H1 (cell line): ENCODE data around the gene UMAD1.

ENCODE experiments used
- CTCF ChIP-seq, 3 experiments: IDR thresholded peaks; 1 replicate in 2 of 3; 2 replicates in 1 of 3; pipeline versions ENCODE4 v1.5.1 to v1.6.1; 2011; ENCODE audit warnings: low read length in 3 of 3, mild to moderate bottlenecking in 3 of 3, inconsistent platforms in 2 of 3, low read depth in 1 of 3, moderate library complexity in 1 of 3; ENCODE audit not compliant: insufficient read depth in 1 of 3; ENCODE audit errors: control extremely low read depth in 1 of 3
- EZH2 ChIP-seq: fragments of 200-600 bp; sonication (generic); IDR thresholded peaks from 2 replicates; pipeline ENCODE4 v1.7.1; 2012; ENCODE audit warnings: low read depth, mild to moderate bottlenecking, moderate library complexity, low read length, inconsistent platforms; ENCODE audit not compliant: severe bottlenecking
- MAX ChIP-seq: IDR thresholded peaks from 2 replicates; pipeline ENCODE4 v1.6.1; 2012; ENCODE audit warnings: inconsistent platforms
- POLR2A ChIP-seq, 2 experiments: IDR thresholded peaks; 1 replicate in 1 of 2; 2 replicates in 1 of 2; pipeline ENCODE4 v1.6.1; 2011; ENCODE audit warnings: low read depth in 2 of 2, low read length in 2 of 2, mild to moderate bottlenecking in 2 of 2; ENCODE audit errors: control extremely low read depth in 1 of 2
- TEAD4 ChIP-seq: IDR thresholded peaks from 2 replicates; pipeline ENCODE4 v1.6.1; 2012; ENCODE audit warnings: low read depth, low read length, inconsistent platforms, mixed read lengths

GRCh38 chr7:7607010-7607409 is 33.5 kb upstream of the UMAD1 start:
- TF ChIP-seq MAX (no peak), EZH2 (no peak), POLR2A (IDR thresholded peaks at IDR 0.05; ENCODE audit: control extremely low read depth in 1 of 2, low read depth in 2 of 2, low read length in 2 of 2) (no peak), CTCF (IDR thresholded peaks at IDR 0.05; ENCODE audit: control extremely low read depth in 1 of 3, insufficient read depth in 1 of 3, low read depth in 1 of 3, low read length in 3 of 3) (no peak), TEAD4 (no peak)
